GM12878 (cell line): ENCODE measurements around the gene RAB11A. TPM values are rescaled to one million over a fixed set of nuclear protein-coding genes. Genes with fewer than 3 reads are reported as not detected.

Experiments
- ATAC-seq: fragments of 200-7000 bp; cut with Tn5 transposase; 3 replicates; pipeline ENCODE4 v1.9.1; 2020; ENCODE audit warnings: mild to moderate bottlenecking, moderate library complexity
- BruUV-seq: library from RNA; stranded (reverse); fragments of 400-500 nt; replicated peaks from 2 replicates; lab custom pipeline; 2021; lab: Mats Ljungman, UMichigan
- CTCF ChIA-PET: fragments of 300-600 bp; sonication (Branson Sonifier 250); formaldehyde crosslinking; extraction: SDS; loops from one replicate; lab custom pipeline; 2021; ENCODE audit warnings: inconsistent platforms; lab: Yijun Ruan, JAX
- POLR2A ChIA-PET: fragments of 350-600 bp; formaldehyde crosslinking; extraction: SDS; loops from one replicate; lab custom pipeline; 2021; ENCODE audit warnings: inconsistent platforms; lab: Charles Lee
- RAD21 ChIA-PET: fragments of 300-600 bp; sonication (Branson Sonifier 250); formaldehyde crosslinking; loops from one replicate; lab custom pipeline; 2023; ENCODE audit warnings: antibody characterized with exemption; ENCODE audit not compliant: unreplicated experiment; lab: Charles Lee
- SMC1A ChIA-PET: fragments of 300-600 bp; sonication (Branson Sonifier 250); formaldehyde crosslinking; loops from one replicate; lab custom pipeline; 2023; ENCODE audit not compliant: unreplicated experiment, uncharacterized antibody; lab: Charles Lee
- DNase-seq: peaks from one replicate; pipeline ENCODE4 v3.0.0-alpha.2; 2011; ENCODE audit warnings: low read depth, low spot score
- FAIRE-seq: peaks from 3 replicates; lab custom pipeline; 2011; peaks lifted over from hg19 to GRCh38; lab: Jason Lieb, UNC
- H2AFZ ChIP-seq: 2 replicates; pipeline ENCODE4 v1.6.0; 2011; ENCODE audit warnings: low read depth, low read length, control low read depth; ENCODE audit not compliant: control insufficient read depth
- H3K27ac ChIP-seq: 2 replicates; pipeline ENCODE4 v1.5.1; 2011; ENCODE audit warnings: control low read depth; ENCODE audit not compliant: control insufficient read depth, insufficient read depth
- H3K27me3 ChIP-seq, 2 experiments: replicated peaks in 1 of 2; 2 replicates each; pipeline versions ENCODE4 v1.6.0 to v1.6.1; 2011; ENCODE audit warnings: low read length in 1 of 2; ENCODE audit not compliant: control insufficient read depth in 2 of 2, insufficient read depth in 2 of 2
- H3K36me3 ChIP-seq, 2 experiments: 2 replicates each; pipeline ENCODE4 v1.5.1; 2011; ENCODE audit warnings: low read length in 1 of 2; ENCODE audit not compliant: control insufficient read depth in 2 of 2, insufficient read depth in 2 of 2
- H3K4me1 ChIP-seq: 2 replicates; pipeline ENCODE4 v1.6.1; 2011; ENCODE audit warnings: mild to moderate bottlenecking, low read length, moderate library complexity, mixed read lengths; ENCODE audit not compliant: control insufficient read depth, insufficient read depth
- H3K4me2 ChIP-seq: 2 replicates; pipeline ENCODE4 v1.6.0; 2011; ENCODE audit warnings: control low read depth; ENCODE audit not compliant: control insufficient read depth, insufficient read depth
- H3K4me3 ChIP-seq: fragments of 200-600 bp; sonication (generic); 2 replicates; pipeline ENCODE4 v1.5.1; 2016
- H3K79me2 ChIP-seq: 2 replicates; pipeline ENCODE4 v1.6.0; 2011; ENCODE audit warnings: low read length; ENCODE audit not compliant: control insufficient read depth, insufficient read depth
- H3K9ac ChIP-seq: 2 replicates; pipeline ENCODE4 v1.8.0; 2011; ENCODE audit warnings: low read length, control low read depth, mixed read lengths; ENCODE audit not compliant: control insufficient read depth, insufficient read depth
- H3K9me3 ChIP-seq: replicated peaks from 3 replicates; pipeline ENCODE4 v1.5.1; 2011; ENCODE audit warnings: mild to moderate bottlenecking, low read length; ENCODE audit not compliant: control insufficient read depth, insufficient read depth
- H4K20me1 ChIP-seq: 2 replicates; pipeline ENCODE4 v1.6.0; 2011; ENCODE audit not compliant: control insufficient read depth, insufficient read depth
- BHLHE40 ChIP-seq, 2 experiments: fragments of 450-650 bp in 1 of 2; IDR thresholded peaks; 2 replicates each; pipeline ENCODE4 v1.6.1; 2011 to 2017; ENCODE audit warnings: low read depth in 2 of 2, borderline replicate concordance in 1 of 2, improper control_type of control experiment in 1 of 2, low read length in 1 of 2, mild to moderate bottlenecking in 1 of 2
- BRCA1 ChIP-seq: IDR thresholded peaks from 2 replicates; pipeline ENCODE4 v1.6.1; 2011; ENCODE audit warnings: low read depth, low read length, improper control_type of control experiment
- CBFB ChIP-seq: IDR thresholded peaks from 2 replicates; pipeline ENCODE4 v1.6.1; 2016; ENCODE audit warnings: antibody characterized with exemption, low read depth
- CREB1 ChIP-seq: IDR thresholded peaks from 2 replicates; pipeline ENCODE4 v1.6.1; 2012; ENCODE audit warnings: low read depth, mild to moderate bottlenecking, inconsistent platforms
- ELK1 ChIP-seq: IDR thresholded peaks from 2 replicates; pipeline ENCODE4 v1.6.1; 2012; ENCODE audit warnings: low read depth, low read length, improper control_type of control experiment
- HDAC2 ChIP-seq: fragments of 200-600 bp; sonication (generic); IDR thresholded peaks from 2 replicates; pipeline ENCODE4 v1.6.1; 2017
- KAT2A ChIP-seq: conservative IDR thresholded peaks from 2 replicates; pipeline ENCODE4 v1.6.1; 2011; ENCODE audit warnings: low read depth, low read length; ENCODE audit not compliant: control insufficient read depth
- KDM1A ChIP-seq: fragments of 200-600 bp; sonication (generic); IDR thresholded peaks from 2 replicates; pipeline ENCODE4 v1.6.1; 2016; ENCODE audit warnings: borderline replicate concordance
- MEF2B ChIP-seq: fragments of 450-650 bp; IDR thresholded peaks from 2 replicates; pipeline ENCODE4 v1.6.1; 2018; ENCODE audit warnings: mild to moderate bottlenecking, moderate library complexity; ENCODE audit not compliant: partially characterized antibody, poor library complexity, severe bottlenecking
- NR2C2 ChIP-seq: IDR thresholded peaks from 2 replicates; pipeline ENCODE4 v1.6.1; 2011; ENCODE audit warnings: borderline replicate concordance, low read depth; ENCODE audit not compliant: control insufficient read depth, insufficient read length
- PAX5 ChIP-seq: IDR thresholded peaks from 2 replicates; pipeline ENCODE4 v1.6.1; 2011; ENCODE audit warnings: low read depth, low read length, borderline replicate concordance
- POLR2AphosphoS2 ChIP-seq: IDR thresholded peaks from 2 replicates; pipeline ENCODE4 v1.6.1; 2011; ENCODE audit warnings: low read depth, mild to moderate bottlenecking, low read length, improper control_type of control experiment, moderate library complexity
- SIN3A ChIP-seq: IDR thresholded peaks from 2 replicates; pipeline ENCODE4 v1.6.1; 2012; ENCODE audit warnings: low read depth, low read length, improper control_type of control experiment
- SMAD5 ChIP-seq: IDR thresholded peaks from 2 replicates; pipeline ENCODE4 v1.6.1; 2016; ENCODE audit warnings: antibody characterized with exemption, low read depth
- TARDBP ChIP-seq: IDR thresholded peaks from 2 replicates; pipeline ENCODE4 v1.6.1; 2016; ENCODE audit warnings: borderline replicate concordance
- ZNF384 ChIP-seq: IDR thresholded peaks from 2 replicates; pipeline ENCODE4 v1.6.1; 2012; ENCODE audit warnings: low read depth, mild to moderate bottlenecking, low read length, improper control_type of control experiment, borderline replicate concordance
- whole genome bisulfite sequencing: methylation state at CpG from one replicate; pipeline ENCODE4 v1.1.6; 2016; ENCODE audit warnings: low lambda C conversion rate; ENCODE audit not compliant: insufficient replicate concordance, insufficient coverage; ENCODE audit errors: missing lambda C conversion rate; 5-methylcytosine and 5-hydroxymethylcytosine counted together
- in situ Hi-C: fragments of 300-500 bp; cut with MboI; formaldehyde crosslinking; loops from 9 replicates; pipeline ENCODE4 v1.14.3; 2018; ENCODE audit warnings: mixed read lengths
- intact Hi-C: fragments of 100-400 bp; cut with micrococcal nuclease; formaldehyde crosslinking; loops from one replicate; pipeline ENCODE4 v1.14.2; 2022; ENCODE audit not compliant: unreplicated experiment
- polyA plus RNA-seq, 11 experiments: library from polyadenylated mRNA; depleted of rRNA in 4 of 11; unstranded in 6 of 11; stranded (reverse) in 5 of 11; fragments of >200 nt; fragmentation: Nextera tagmentation in 4 of 11; fragmentation: Illumina TruSeq in 1 of 11; extraction: Ambion mirVana in 4 of 11; extraction: Trizol in 1 of 11; gene quantifications; 1 replicate in 1 of 11; 2 replicates in 10 of 11; pipeline versions ENCODE4 v1.2.1 to v1.2.3, GENCODE V29; 2011 to 2016; ENCODE audit warnings: inconsistent platforms in 2 of 11, missing spikeins in 2 of 11, low read depth in 1 of 11
- total RNA-seq, 4 experiments: library from RNA; depleted of rRNA in 3 of 4; stranded (reverse); fragments of >200 nt in 3 of 4; fragmentation: Illumina TruSeq in 1 of 4; extraction: Trizol in 1 of 4; gene quantifications; 2 replicates each; pipeline versions ENCODE4 v1.2.1 to v1.2.3, GENCODE V29; 2013 to 2021
- TF ChIP-seq, protein P1 (sequence below): IDR thresholded peaks from 2 replicates; pipeline ENCODE4 v1.6.1; 2011; ENCODE audit warnings: borderline replicate concordance, low read depth, mild to moderate bottlenecking, moderate library complexity, low read length; ENCODE audit not compliant: insufficient read depth, poor library complexity, severe bottlenecking

Gene RAB11A
- total and polyA plus RNA-seq, 10 of the 15 experiments (the other 5 are each of a cell fraction or from before 2014, with no cell fraction given), result 128 to 387 (median 224) TPM

- no peaks in the 10 kb centered on the region for H4K20me1 ChIP-seq
- peaks cover 27% of the 10 kb centered on the region for H3K4me1 ChIP-seq
- FAIRE-seq (no peak), DNase-seq (no peak), ATAC-seq (no peak)
- TF ChIP-seq CREB1 (no peak), BHLHE40 (IDR thresholded peaks at IDR 0.05; ENCODE audit: borderline replicate concordance in 1 of 2, low read depth in 2 of 2, low read length in 1 of 2) (no peak), BRCA1 (no peak), CBFB (no peak), MEF2B (no peak), KDM1A (no peak), NR2C2 (no peak), ZNF384 (no peak), POLR2AphosphoS2 (no peak), PAX5 (no peak), SMAD5 (no peak), SIN3A (no peak), TARDBP (no peak), ELK1 (no peak), KAT2A (no peak), HDAC2 (no peak)
- TF ChIP-seq, protein P1, sequence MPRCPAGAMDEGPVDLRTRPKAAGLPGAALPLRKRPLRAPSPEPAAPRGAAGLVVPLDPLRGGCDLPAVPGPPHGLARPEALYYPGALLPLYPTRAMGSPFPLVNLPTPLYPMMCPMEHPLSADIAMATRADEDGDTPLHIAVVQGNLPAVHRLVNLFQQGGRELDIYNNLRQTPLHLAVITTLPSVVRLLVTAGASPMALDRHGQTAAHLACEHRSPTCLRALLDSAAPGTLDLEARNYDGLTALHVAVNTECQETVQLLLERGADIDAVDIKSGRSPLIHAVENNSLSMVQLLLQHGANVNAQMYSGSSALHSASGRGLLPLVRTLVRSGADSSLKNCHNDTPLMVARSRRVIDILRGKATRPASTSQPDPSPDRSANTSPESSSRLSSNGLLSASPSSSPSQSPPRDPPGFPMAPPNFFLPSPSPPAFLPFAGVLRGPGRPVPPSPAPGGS, result no peak
- ChIA-PET POLR2A (interaction anchor here (1.3 to 2.5 kb wide), 3 partner anchors 17 to 22 kb away, joined by 3 to 15 read pairs (median 7); no protein-coding TSS in a partner anchor), SMC1A (interaction anchor here (0.8 to 7.6 kb wide), 4 partner anchors 13 to 93 kb away, joined by 3 to 70 read pairs (median 37); no protein-coding TSS in a partner anchor), CTCF (interaction anchor here (1.2 to 2.3 kb wide), 3 partner anchors 64 to 261 kb away, joined by 3 to 6 read pairs (median 3); no protein-coding TSS in a partner anchor), RAD21 (interaction anchor here (5.2 kb wide), 1 partner anchor 16 kb away, joined by 28 read pairs; no protein-coding TSS in a partner anchor)
- no peaks in the 10 kb centered on the region for H3K79me2 ChIP-seq
- in situ Hi-C loops (no loop called here), intact Hi-C loops (no loop called here)
- H3K27me3 ChIP-seq, result no peaks in the 10 kb centered on the region
- no peak overlapping the region for H3K9ac ChIP-seq
- no peak overlapping the region for H2AFZ ChIP-seq
- no peak overlapping the region for H3K4me3 ChIP-seq
- H3K4me2 ChIP-seq, result no peak overlapping the region
- BruUV-seq, result no TSS peak
- no peak overlapping the region for H3K27ac ChIP-seq
- WGBS, result 99% methylated on average over 3 of the region's 3 CpGs
- H3K36me3 ChIP-seq, result peaks cover 2 to 25% of the 10 kb centered on the region in 2 experiments; a peak in 3 of 4 replicates
- no peaks in the 10 kb centered on the region for H3K9me3 ChIP-seq
Measured at GRCh38 chr15:65900488-65900887, 31.2 kb downstream of the RAB11A start.
